A549 (cell line): ENCODE results near the gene MED16. TPM values are rescaled to one million over a fixed set of nuclear protein-coding genes. Genes with fewer than 3 reads are reported as not detected.

ENCODE experiments used
- ATAC-seq, 2 experiments: fragments of 200-7000 bp in 1 of 2; fragments of >200 bp in 1 of 2; cut with Nextera tagmentation in 1 of 2; cut with Tn5 transposase in 1 of 2; 3 replicates each; pipeline versions ENCODE4 v1.8.0 to v1.9.1; 2018 to 2020; ENCODE audit warnings: mild to moderate bottlenecking in 1 of 2, moderate library complexity in 1 of 2
- CTCF ChIA-PET: fragments of 300-600 bp; sonication (Branson Sonifier 250); formaldehyde crosslinking; extraction: SDS; loops from one replicate; lab custom pipeline; 2021; ENCODE audit warnings: antibody characterized with exemption, inconsistent platforms; lab: Yijun Ruan, JAX
- POLR2A ChIA-PET: fragments of 350-600 bp; formaldehyde crosslinking; extraction: SDS; loops from one replicate; lab custom pipeline; 2021; ENCODE audit warnings: antibody characterized with exemption, inconsistent platforms; lab: Yijun Ruan, JAX
- DNase-seq, 2 experiments: peaks; one replicate each; pipeline versions ENCODE4 v3.0.0 to v3.0.0-alpha.2; 2011 to 2016; ENCODE audit warnings: low read depth in 1 of 2, low spot score in 1 of 2
- FAIRE-seq: peaks from 2 replicates; lab custom pipeline; 2011; peaks lifted over from hg19 to GRCh38; lab: Jason Lieb, UNC
- H3K27ac ChIP-seq, 2 experiments: fragments of >200 bp; sonication (Bioruptor Twin); formaldehyde crosslinking; 3 replicates each; pipeline ENCODE4 v1.5.1; 2016 to 2017
- H3K4me1 ChIP-seq: fragments of >200 bp; sonication (Bioruptor Twin); formaldehyde crosslinking; 3 replicates; pipeline ENCODE4 v1.6.1; 2016
- H3K4me2 ChIP-seq: fragments of >200 bp; sonication (Bioruptor Twin); formaldehyde crosslinking; 3 replicates; pipeline ENCODE4 v1.6.1; 2016
- H3K4me3 ChIP-seq: fragments of >200 bp; sonication (Bioruptor Twin); formaldehyde crosslinking; 3 replicates; pipeline ENCODE4 v1.5.1; 2016
- H3K9me3 ChIP-seq: fragments of >200 bp; sonication (Bioruptor Twin); formaldehyde crosslinking; 3 replicates; pipeline ENCODE4 v1.6.1; 2016
- BCL3 ChIP-seq: fragments of >200 bp; sonication (Bioruptor Twin); formaldehyde crosslinking; IDR thresholded peaks from 3 replicates; pipeline ENCODE4 v1.6.1; 2016
- CEBPB ChIP-seq, 2 experiments: fragments of >200 bp in 1 of 2; sonication (Bioruptor Twin) in 1 of 2; formaldehyde crosslinking in 1 of 2; IDR thresholded peaks; 2 replicates each; pipeline ENCODE4 v1.6.1; 2012 to 2016
- CHD4 ChIP-seq: fragments of 200-600 bp; sonication (generic); IDR thresholded peaks from 2 replicates; pipeline ENCODE4 v1.6.1; 2016; ENCODE audit warnings: antibody characterized with exemption, mild to moderate bottlenecking, borderline replicate concordance
- CTCF ChIP-seq: fragments of >200 bp; sonication (Bioruptor Twin); formaldehyde crosslinking; IDR thresholded peaks from 3 replicates; pipeline ENCODE4 v1.5.1; 2016
- E2F6 ChIP-seq: IDR thresholded peaks from 2 replicates; pipeline ENCODE4 v1.6.1; 2012; ENCODE audit warnings: low read depth, borderline replicate concordance
- HDAC2 ChIP-seq: fragments of 200-600 bp; sonication (generic); IDR thresholded peaks from 2 replicates; pipeline ENCODE4 v1.6.1; 2016
- HOXA7 ChIP-seq: fragments of 250-450 bp; sonication (Bioruptor Pico); IDR thresholded peaks from 2 replicates; pipeline ENCODE4 v1.5.0; 2020; ENCODE audit warnings: mild to moderate bottlenecking, moderate library complexity
- HOXB13 ChIP-seq: fragments of 250-450 bp; sonication (Bioruptor Pico); IDR thresholded peaks from 2 replicates; pipeline ENCODE4 v1.5.0; 2020; ENCODE audit warnings: low read depth, mild to moderate bottlenecking, moderate library complexity
- KDM1A ChIP-seq: fragments of 200-600 bp; sonication (generic); IDR thresholded peaks from 2 replicates; pipeline ENCODE4 v1.6.1; 2016; ENCODE audit warnings: low read depth, mild to moderate bottlenecking
- MAZ ChIP-seq: fragments of 150-350 bp; IDR thresholded peaks from 2 replicates; pipeline ENCODE4 v1.6.1; 2014; ENCODE audit warnings: antibody characterized with exemption, low read depth, low read length, borderline replicate concordance
- NPAS2 ChIP-seq: fragments of 250-450 bp; sonication (Bioruptor Pico); IDR thresholded peaks from 2 replicates; pipeline ENCODE4 v1.8.0; 2022; ENCODE audit warnings: mild to moderate bottlenecking, moderate library complexity, borderline replicate concordance
- POLR2A ChIP-seq: IDR thresholded peaks from 2 replicates; pipeline ENCODE4 v1.6.1; 2012; ENCODE audit warnings: mild to moderate bottlenecking, low read length
- RARB ChIP-seq: fragments of 250-450 bp; sonication (Bioruptor Pico); IDR thresholded peaks from 2 replicates; pipeline ENCODE4 v1.8.0; 2021; ENCODE audit warnings: mild to moderate bottlenecking, moderate library complexity
- SMC3 ChIP-seq: fragments of >200 bp; sonication (Bioruptor Twin); formaldehyde crosslinking; IDR thresholded peaks from 3 replicates; pipeline ENCODE4 v1.6.1; 2018; ENCODE audit warnings: inconsistent platforms
- SREBF2 ChIP-seq: fragments of 450-650 bp; IDR thresholded peaks from 2 replicates; pipeline ENCODE4 v1.6.1; 2014; ENCODE audit warnings: mild to moderate bottlenecking, moderate library complexity
- ZFP36 ChIP-seq: fragments of 450-650 bp; IDR thresholded peaks from 2 replicates; pipeline ENCODE4 v1.6.1; 2014; ENCODE audit warnings: borderline replicate concordance; ENCODE audit not compliant: partially characterized antibody
- WGBS: methylation state at CpG from one replicate; pipeline ENCODE4 v1.1.6; 2017; ENCODE audit errors: missing lambda C conversion rate; 5-methylcytosine and 5-hydroxymethylcytosine counted together
- polyA plus RNA-seq, 4 experiments: library from polyadenylated mRNA; depleted of rRNA in 3 of 4; stranded (reverse); fragments of >200 nt; fragmentation: RNase III in 1 of 4; extraction: RNeasy Plus Mini Kit Qiagen cat#74134 plus additional on column Dnase treatment in 1 of 4; gene quantifications; 2 replicates in 3 of 4; 3 replicates in 1 of 4; pipeline ENCODE4 v1.2.3, GENCODE V29; 2011 to 2017

The MED16 gene
- polyA plus RNA-seq, 2 of the 4 experiments (the other 2 are of a cell fraction), result 8.0 to 12.7 TPM

GRCh38 chr19:933553-933882, 40.5 kb upstream of the MED16 start (continued):
- TF ChIP-seq NPAS2 (CRISPR knock-in tag) (no peak), POLR2A (no peak), RARB (CRISPR knock-in tag) (no peak), SREBF2 (no peak), HDAC2 (no peak), CHD4 (no peak), MAZ (no peak), CEBPB (IDR thresholded peaks at IDR 0.05) (no peak)

- peak; percentile 48 to 63; a peak in 5 of 6 replicates for ATAC-seq
- Histone ChIP-seq H3K9me3 (no peaks in the 10 kb centered on the region), H3K27ac (peak overlapping the region; percentile 60 to 88; a peak in 5 of 6 replicates), H3K4me1 (peaks cover 34% of the 10 kb centered on the region), H3K4me3 (no peak overlapping the region)
- 61% methylated on average over 21 of the region's 54 CpGs for WGBS
- TF ChIP-seq ZFP36 (no peak), BCL3 (no peak), CEBPB (IDR thresholded peaks at IDR 0.05) (no peak), E2F6 (no peak), HOXA7 (no peak), KDM1A (no peak)
- TF ChIP-seq, all 56 proteins: peak for 0
- ChIA-PET POLR2A (interaction anchor here (0.7 kb wide), 2 partner anchors 51 to 54 kb away, joined by 4 to 5 read pairs; no protein-coding TSS in a partner anchor), CTCF (interaction anchor here (0.9 to 1.6 kb wide), 2 partner anchors 10 to 36 kb away, joined by 3 to 5 read pairs; no protein-coding TSS in a partner anchor)
- FAIRE-seq (no peak), DNase-seq (peak in 1 of 2 experiments; percentile 37)
- H3K4me2 ChIP-seq, result peak overlapping the region; percentile 29; the same call in 2 of the 3 replicates
Measured at GRCh38 chr19:932648-933552, 39.9 kb upstream of the MED16 start.

- FAIRE-seq, result no peak
- no peak overlapping the region for H3K4me2 ChIP-seq
- ChIA-PET CTCF (interaction anchor here (0.5 to 1.6 kb wide), 5 partner anchors 9 to 37 kb away, joined by 3 to 5 read pairs (median 5); no protein-coding TSS in a partner anchor), POLR2A (no interaction called here)
- H3K9me3 ChIP-seq, result no peaks in the 10 kb centered on the region
- DNase-seq, result no peak
- H3K27ac ChIP-seq, result peak overlapping the region in 1 of 2 experiments; percentile 88; a peak in 3 of 6 replicates
- TF ChIP-seq HOXB13 (CRISPR knock-in tag) (no peak), SREBF2 (no peak), SMC3 (no peak), CTCF (no peak)
- no peak overlapping the region for H3K4me3 ChIP-seq
- 93% methylated on average over 25 of the region's 32 CpGs for WGBS
- ATAC-seq, result no peak
- H3K4me1 ChIP-seq, result peaks cover 42% of the 10 kb centered on the region
Measured at GRCh38 chr19:931860-932647, 39.1 kb upstream of the MED16 start.
